ENCODE data around the gene TRMT1. TPM values are rescaled to one million over a fixed set of nuclear protein-coding genes. Genes with fewer than 3 reads are reported as not detected.
"Not testable (repeated sequence)": the region's sequence is repeated elsewhere in the genome, so short reads cannot be mapped to it uniquely, and the experiment has no call there.

The TRMT1 gene
- polyA plus RNA-seq (2011; rRNA removed) = 15.9 and 30.8 TPM in 2 replicates
- 20.2 and 36.8 TPM in 2 replicates for polyA minus RNA-seq (2011; rRNA and poly(A)+ RNA removed)

DNA sequence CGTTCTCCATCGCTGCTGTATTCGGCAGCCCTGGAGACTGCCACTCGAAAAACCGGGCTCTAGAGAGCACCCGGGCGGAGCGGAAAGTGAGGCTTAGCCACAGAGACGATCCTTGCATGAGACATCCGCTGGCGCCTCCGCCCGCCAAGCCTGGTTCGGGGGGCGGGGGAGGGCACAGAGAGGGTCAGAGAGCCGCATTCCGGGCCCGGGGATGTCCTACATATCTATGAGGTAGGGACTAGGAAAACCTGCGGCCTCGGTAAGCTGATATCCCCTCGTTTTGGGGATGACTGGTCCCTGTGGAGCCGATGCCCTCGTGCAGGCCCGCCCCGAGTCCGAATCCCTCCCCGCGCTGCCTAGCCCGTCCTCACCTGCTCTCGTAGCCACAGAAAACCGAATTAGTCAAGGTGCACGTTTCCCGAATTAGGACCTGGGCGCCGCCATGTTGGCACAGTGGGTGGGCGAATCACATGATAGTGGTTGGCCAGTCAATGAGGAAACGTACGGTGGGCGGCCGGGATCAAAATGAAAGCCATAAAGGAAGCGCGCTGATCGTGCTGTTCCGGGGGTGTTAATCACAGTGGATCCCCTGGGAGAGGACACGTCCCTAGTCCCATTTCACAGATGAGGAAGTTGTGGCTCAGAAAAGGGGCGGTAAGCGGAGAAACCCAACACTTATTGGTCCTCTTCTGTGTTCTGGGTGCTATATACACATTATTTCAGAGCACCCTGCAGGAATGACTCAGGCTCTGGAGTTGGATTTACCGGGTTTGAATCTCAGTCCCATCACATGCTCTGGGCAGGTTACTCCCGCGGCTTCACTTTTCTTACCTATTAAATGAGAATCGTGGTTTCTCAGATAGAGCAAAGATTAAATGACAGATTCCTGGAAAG lies at the start of gene TRMT1:
TRMT1 (minus strand) TSS at position 459 of the 894 bp plus-strand sequence; CDS start at position 118, 341 bp downstream.
- POLR2A ChIA-PET = no interaction called here
- no peak for DNase-seq (ENCODE audit: low read depth)
- H3K4me3 ChIP-seq (ENCODE audit: low read depth, low read length) = peak within 1 kb of the TSS; percentile 99
- no peaks in the 10 kb centered on the region for H3K27me3 ChIP-seq (ENCODE audit: control insufficient read depth, insufficient read depth, low read length)
- H3K36me3 ChIP-seq (ENCODE audit: control insufficient read depth, insufficient read depth, low read length) = peaks cover 7% of the 10 kb centered on the region
- CTCF ChIA-PET = interaction anchor here (1.0 to 2.2 kb wide), 4 partner anchors 34 to 151 kb away, joined by 3 to 6 read pairs (median 4); no protein-coding TSS in a partner anchor
- TF ChIP-seq, protein P1, sequence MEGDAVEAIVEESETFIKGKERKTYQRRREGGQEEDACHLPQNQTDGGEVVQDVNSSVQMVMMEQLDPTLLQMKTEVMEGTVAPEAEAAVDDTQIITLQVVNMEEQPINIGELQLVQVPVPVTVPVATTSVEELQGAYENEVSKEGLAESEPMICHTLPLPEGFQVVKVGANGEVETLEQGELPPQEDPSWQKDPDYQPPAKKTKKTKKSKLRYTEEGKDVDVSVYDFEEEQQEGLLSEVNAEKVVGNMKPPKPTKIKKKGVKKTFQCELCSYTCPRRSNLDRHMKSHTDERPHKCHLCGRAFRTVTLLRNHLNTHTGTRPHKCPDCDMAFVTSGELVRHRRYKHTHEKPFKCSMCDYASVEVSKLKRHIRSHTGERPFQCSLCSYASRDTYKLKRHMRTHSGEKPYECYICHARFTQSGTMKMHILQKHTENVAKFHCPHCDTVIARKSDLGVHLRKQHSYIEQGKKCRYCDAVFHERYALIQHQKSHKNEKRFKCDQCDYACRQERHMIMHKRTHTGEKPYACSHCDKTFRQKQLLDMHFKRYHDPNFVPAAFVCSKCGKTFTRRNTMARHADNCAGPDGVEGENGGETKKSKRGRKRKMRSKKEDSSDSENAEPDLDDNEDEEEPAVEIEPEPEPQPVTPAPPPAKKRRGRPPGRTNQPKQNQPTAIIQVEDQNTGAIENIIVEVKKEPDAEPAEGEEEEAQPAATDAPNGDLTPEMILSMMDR (IDR thresholded peaks at IDR 0.05; ENCODE audit: insufficient read depth, low read depth, low read length) = no peak

DNA sequence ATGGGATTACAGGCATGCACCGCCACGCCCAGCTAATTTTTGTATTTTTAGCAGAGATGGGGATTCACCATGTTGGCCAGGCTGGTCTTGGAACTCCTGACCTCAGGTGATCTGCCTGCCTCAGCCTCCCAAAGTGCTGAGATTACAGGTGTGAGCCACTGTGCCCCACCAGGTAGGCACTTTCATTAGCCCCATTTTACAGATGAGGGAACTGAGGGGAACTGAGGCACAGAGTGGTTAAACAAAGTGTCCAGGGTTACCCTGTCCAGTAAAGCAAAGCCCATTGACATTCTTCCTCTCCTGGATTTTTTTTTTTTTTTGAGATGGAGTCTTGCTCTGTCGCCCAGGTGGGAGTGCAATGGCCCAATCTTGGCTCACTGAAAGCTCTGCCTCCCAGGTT lies 49.6 kb upstream of the TRMT1 start:
- H3K4me3 ChIP-seq (ENCODE audit: low read depth, low read length); POLR2A ChIA-PET; DNase-seq (ENCODE audit: low read depth); H3K27me3 ChIP-seq (ENCODE audit: control insufficient read depth, insufficient read depth, low read length); H3K36me3 ChIP-seq (ENCODE audit: control insufficient read depth, insufficient read depth, low read length): not testable (repeated sequence)
- CTCF ChIA-PET = interaction anchor here (1.7 kb wide), 1 partner anchor 201 kb away, joined by 5 read pairs; no protein-coding TSS in a partner anchor

DNA sequence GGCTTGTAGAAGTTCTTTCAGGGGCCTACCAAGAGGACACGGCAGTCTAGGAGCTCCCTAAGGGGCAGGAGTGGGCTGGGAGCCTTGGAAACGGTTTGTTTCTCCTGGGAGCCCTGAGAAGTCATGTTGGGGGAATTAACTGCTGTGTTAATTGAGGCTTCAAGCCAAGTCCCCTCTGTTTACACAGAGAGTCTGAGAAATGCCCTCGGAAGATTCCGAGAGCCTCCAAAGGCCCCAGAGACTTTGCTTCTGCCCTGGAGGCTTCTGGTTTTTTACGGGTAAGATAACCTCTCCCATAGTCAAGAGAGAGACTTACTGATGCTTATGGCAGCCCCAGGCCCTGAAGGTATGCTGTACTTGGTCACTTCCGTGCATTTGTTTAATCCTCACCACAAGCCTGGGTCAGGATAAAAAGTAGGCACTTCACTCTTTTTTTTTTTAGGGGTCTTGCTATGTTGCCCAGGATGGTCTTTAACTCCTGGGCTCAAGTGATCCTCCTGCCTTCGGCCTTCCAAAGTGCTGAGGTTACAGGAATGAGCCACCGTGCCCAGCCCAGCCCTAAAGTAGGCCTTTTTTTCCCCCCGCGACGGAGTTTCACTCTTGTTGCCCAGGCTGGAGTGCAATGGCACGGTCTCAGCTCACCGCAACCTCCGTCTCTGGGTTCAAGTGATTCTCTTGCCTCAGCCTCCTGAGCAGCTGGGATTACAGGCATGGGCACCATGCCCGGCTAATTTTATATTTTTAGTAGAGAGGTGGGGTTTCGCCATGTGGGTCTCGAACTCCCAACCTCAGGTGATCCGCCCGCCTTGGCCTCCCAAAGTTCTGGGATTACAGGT lies 48.8 kb upstream of the TRMT1 start:
- Histone ChIP-seq H3K4me3 (ENCODE audit: low read depth, low read length) (no peak overlapping the region), H3K36me3 (ENCODE audit: control insufficient read depth, insufficient read depth, low read length) (no peaks in the 10 kb centered on the region), H3K27me3 (ENCODE audit: control insufficient read depth, insufficient read depth, low read length) (no peaks in the 10 kb centered on the region)
- ChIA-PET CTCF (interaction anchor here (1.7 kb wide), 1 partner anchor 200 kb away, joined by 5 read pairs; no protein-coding TSS in a partner anchor), POLR2A (no interaction called here)
- TF ChIP-seq, protein P1 (IDR thresholded peaks at IDR 0.05; ENCODE audit: insufficient read depth, low read depth, low read length) = no peak
- no peak for DNase-seq (ENCODE audit: low read depth)

DNA sequence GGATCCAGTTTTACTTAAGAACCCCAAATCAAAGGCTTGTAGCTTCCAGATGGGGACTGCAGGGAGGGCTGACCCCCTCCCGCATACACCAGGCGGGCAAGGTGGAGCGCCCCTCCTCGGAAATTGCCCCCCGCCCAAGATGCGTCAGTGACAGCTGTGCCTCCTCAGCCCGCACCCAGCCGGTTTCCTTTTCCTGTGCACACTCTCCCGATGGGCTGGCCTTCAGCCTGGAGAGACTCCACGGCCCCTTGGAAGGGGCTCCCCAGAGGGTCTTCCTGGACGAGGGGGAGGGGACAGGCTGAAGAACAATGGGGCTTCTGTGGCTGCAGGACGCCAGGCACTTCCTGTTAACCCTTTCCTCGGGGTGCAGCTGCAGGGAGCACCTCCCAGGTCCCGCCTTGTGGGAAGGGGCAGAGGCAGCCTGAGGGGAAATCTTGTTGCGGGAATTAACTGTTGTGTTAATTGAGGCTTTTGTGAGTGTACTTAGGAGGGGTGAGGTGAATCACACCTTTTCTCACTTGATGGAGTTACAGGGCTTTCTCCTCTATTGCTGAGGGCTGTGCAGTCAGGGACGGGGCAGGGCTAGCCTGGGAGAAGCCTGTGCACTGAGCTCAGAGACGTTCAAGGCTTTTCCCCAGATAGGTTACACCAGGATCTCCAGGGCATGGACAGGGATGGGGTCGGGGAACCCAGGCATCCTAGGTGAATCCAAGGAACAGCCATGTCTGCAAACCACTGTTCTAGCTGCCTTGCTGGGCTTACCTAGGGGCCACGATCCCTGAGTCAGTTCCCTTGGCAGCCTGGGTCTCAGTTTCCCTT lies 48.0 kb upstream of the TRMT1 start:
- Histone ChIP-seq H3K27me3 (ENCODE audit: control insufficient read depth, insufficient read depth, low read length) (no peaks in the 10 kb centered on the region), H3K4me3 (ENCODE audit: low read depth, low read length) (0 out of 2 replicates have a peak overlapping the region, but pooled peaks have one; percentile 3), H3K36me3 (ENCODE audit: control insufficient read depth, insufficient read depth, low read length) (no peaks in the 10 kb centered on the region)
- POLR2A ChIA-PET = interaction anchor here (0.6 to 0.9 kb wide), 2 partner anchors 9 to 10 kb away, joined by 3 to 5 read pairs; no protein-coding TSS in a partner anchor
- TF ChIP-seq, protein P1 (IDR thresholded peaks at IDR 0.05; ENCODE audit: insufficient read depth, low read depth, low read length) = no peak
- no peak for DNase-seq (ENCODE audit: low read depth)
- CTCF ChIA-PET = interaction anchor here (0.6 to 2.1 kb wide), 6 partner anchors 9 to 199 kb away, joined by 3 to 6 read pairs (median 3); partner anchors contain the start of genes IER2 and STX10

All from BJ (cell line).